AG04449 (cell line): ENCODE measurements around the gene TGFBR2.

Experiments used
- CTCF ChIA-PET: fragments of 350-600 bp; formaldehyde crosslinking; extraction: SDS; loops from one replicate; lab custom pipeline; 2021; ENCODE audit warnings: antibody characterized with exemption; lab: Yijun Ruan, JAX
- POLR2A ChIA-PET: fragments of 400-600, 350-600 bp; formaldehyde crosslinking; extraction: SDS; loops from one replicate; lab custom pipeline; 2020; ENCODE audit warnings: antibody characterized with exemption, inconsistent platforms; lab: Yijun Ruan, JAX
- DNase-seq: peaks from one replicate; pipeline ENCODE4 v3.0.0-alpha.2; 2010; ENCODE audit warnings: low read depth, low spot score
- H3K4me3 ChIP-seq: 2 replicates; pipeline ENCODE4 v1.5.1; 2011; ENCODE audit warnings: low read depth, mild to moderate bottlenecking, control low read depth, low read length
- CTCF ChIP-seq: IDR thresholded peaks from one replicate; pipeline ENCODE4 v1.5.1; 2011; ENCODE audit warnings: mild to moderate bottlenecking, moderate library complexity, low read length, control low read depth, inconsistent platforms; ENCODE audit not compliant: insufficient read depth; ENCODE audit errors: missing control alignments

Gene TGFBR2

GRCh38 chr3:30646181-30646876 lies 39.9 kb downstream of the TGFBR2 start:
- CTCF ChIA-PET, result interaction anchor here (1.4 to 1.7 kb wide), 2 partner anchors 11 to 13 kb away, joined by 3 to 6 read pairs; no protein-coding TSS in a partner anchor
- no peak for DNase-seq
- H3K4me3 ChIP-seq, result no peak overlapping the region
- no peak for TF ChIP-seq CTCF
- POLR2A ChIA-PET, result no interaction called here

DNA sequence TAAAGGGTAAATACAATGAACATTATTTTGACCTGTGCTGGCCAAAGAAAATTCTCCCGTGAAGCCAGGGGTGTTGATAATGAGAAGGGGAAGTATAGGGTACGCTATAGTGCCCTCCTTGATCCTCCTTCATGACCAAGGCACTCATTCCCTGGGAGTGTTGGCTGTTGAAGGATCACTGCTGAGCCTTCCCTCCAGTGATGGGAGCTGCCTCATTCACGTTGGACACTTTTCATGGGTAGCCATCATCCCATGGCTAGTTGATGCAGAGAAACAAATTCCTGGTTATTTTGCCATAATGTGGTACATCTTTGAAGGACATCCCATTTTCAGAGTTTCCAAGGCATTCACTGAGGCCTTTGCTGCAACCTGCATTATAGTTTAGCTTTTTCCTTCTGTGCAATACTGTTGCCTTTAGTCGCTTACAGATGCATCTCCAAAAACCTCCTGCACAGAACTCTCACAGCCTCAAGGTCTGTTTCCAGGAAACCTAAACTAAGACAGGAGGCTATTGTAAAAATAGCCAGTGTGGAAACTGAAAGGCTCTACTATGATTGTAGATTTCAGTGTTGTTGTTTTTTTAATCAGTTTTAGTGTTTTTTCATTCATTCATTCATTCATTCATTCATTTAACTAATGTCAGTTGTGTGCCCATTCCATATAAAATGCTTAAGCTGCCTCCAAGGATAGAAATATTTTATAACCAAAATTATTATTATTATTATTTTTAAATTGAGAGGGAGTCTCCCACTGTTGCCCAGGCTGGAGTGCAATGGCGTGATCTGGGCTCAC lies 40.8 kb downstream of the TGFBR2 start:
- H3K4me3 ChIP-seq, result no peak overlapping the region
- no peak for TF ChIP-seq CTCF
- no peak for DNase-seq
- CTCF ChIA-PET, result interaction anchor here (1.4 to 1.7 kb wide), 2 partner anchors 12 kb away, joined by 3 to 6 read pairs; no protein-coding TSS in a partner anchor
- POLR2A ChIA-PET, result no interaction called here

GRCh38 chr3:30648670-30649357 lies 42.4 kb downstream of the TGFBR2 start:
- ChIA-PET POLR2A (interaction anchor here (1.0 kb wide), 1 partner anchor 9 kb away, joined by 5 read pairs; no protein-coding TSS in a partner anchor), CTCF (interaction anchor here (1.2 to 1.3 kb wide), 2 partner anchors 10 to 606 kb away, joined by 3 to 4 read pairs; no protein-coding TSS in a partner anchor)
- no peak overlapping the region for H3K4me3 ChIP-seq
- no peak for DNase-seq
- TF ChIP-seq CTCF, result no peak

- TF ChIP-seq CTCF, result no peak
- ChIA-PET POLR2A (interaction anchor here (1.0 kb wide), 1 partner anchor 8 kb away, joined by 5 read pairs; no protein-coding TSS in a partner anchor), CTCF (interaction anchor here (1.2 to 1.3 kb wide), 2 partner anchors 9 to 607 kb away, joined by 3 to 4 read pairs; no protein-coding TSS in a partner anchor)
- DNase-seq, result no peak
- H3K4me3 ChIP-seq, result no peak overlapping the region
These were observed 43.3 kb downstream of the TGFBR2 start for GRCh38 chr3:30649572-30650318.

DNA sequence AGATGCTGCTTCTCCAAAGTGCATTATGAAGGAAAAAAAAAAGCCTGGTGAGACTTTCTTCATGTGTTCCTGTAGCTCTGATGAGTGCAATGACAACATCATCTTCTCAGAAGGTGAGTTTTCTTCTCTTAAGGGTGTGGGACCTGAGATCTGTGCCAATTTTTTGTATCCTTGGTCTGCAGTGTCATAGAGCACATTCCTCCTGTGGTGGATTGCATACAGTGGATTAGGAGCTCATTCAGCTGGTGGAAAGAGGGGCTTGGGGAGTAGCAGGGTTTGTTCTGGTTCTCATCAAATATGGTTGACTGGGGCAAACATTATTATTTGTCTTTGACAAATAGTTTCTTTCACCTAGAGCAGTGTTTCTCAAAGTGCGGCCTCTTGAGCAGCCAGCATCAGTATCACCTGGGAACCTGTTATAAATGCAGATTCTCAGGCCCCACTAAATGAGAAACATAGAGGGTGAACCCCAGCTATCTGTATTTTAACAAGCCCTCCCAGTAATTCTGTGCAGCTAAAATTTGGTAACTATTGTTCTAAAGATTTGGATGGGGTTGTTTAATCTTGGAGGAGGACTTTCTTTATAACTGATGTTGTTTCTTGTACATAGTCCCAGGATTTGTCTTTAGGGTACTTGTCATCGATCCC lies 44.1 kb downstream of the TGFBR2 start:
- CTCF ChIA-PET, result interaction anchor here (1.2 to 1.3 kb wide), 2 partner anchors 8 to 608 kb away, joined by 3 to 4 read pairs; no protein-coding TSS in a partner anchor
- POLR2A ChIA-PET, result no interaction called here
- DNase-seq, result no peak
- no peak for TF ChIP-seq CTCF
- no peak overlapping the region for H3K4me3 ChIP-seq
